Measurements from ENCODE around the gene TNFRSF18. TPM values are rescaled to one million over a fixed set of nuclear protein-coding genes. Genes with fewer than 3 reads are reported as not detected.

Gene TNFRSF18
- polyA plus RNA-seq, 2 of the 4 experiments (the other 2 are of a cell fraction), result not detected

- Histone ChIP-seq H3K4me2 (no peak overlapping the region), H3K9me3 (no peaks in the 10 kb centered on the region), H3K4me1 (peaks cover 4% of the 10 kb centered on the region; the same call in 1 of the 3 replicates), H3K4me3 (no peak overlapping the region), H3K27ac (no peak overlapping the region)
- no peak for TF ChIP-seq ZFP36 (IDR thresholded peaks at IDR 0.05; ENCODE audit: borderline replicate concordance, partially characterized antibody)
- TF ChIP-seq POLR2AphosphoS2 (conservative IDR thresholded peaks at IDR 0.05; ENCODE audit: low read length), result no peak
- no peak for TF ChIP-seq HOXA7 (CRISPR knock-in tag; IDR thresholded peaks at IDR 0.05)
- no peak for TF ChIP-seq REST (IDR thresholded peaks at IDR 0.05)
- WGBS (ENCODE audit: missing lambda C conversion rate), result 94% methylated on average over 20 of the region's 34 CpGs
- FAIRE-seq (no peak), ATAC-seq (no peak), DNase-seq (ENCODE audit: low read depth in 1 of 2, low spot score in 1 of 2) (no peak)
- POLR2A ChIA-PET, result no interaction called here
- CTCF ChIA-PET, result interaction anchor here (1.0 to 4.2 kb wide), 4 partner anchors 25 to 107 kb away, joined by 3 to 31 read pairs (median 3); no protein-coding TSS in a partner anchor
Measured at GRCh38 chr1:1225238-1225845, 18.9 kb upstream of the TNFRSF18 start.

- WGBS (ENCODE audit: missing lambda C conversion rate), result 91% methylated on average over 8 of the region's 21 CpGs
- POLR2A ChIA-PET, result no interaction called here
- FAIRE-seq (no peak), DNase-seq (ENCODE audit: low read depth in 1 of 2, low spot score in 1 of 2) (no peak), ATAC-seq (no peak)
- TF ChIP-seq BCL3 (IDR thresholded peaks at IDR 0.05) (no peak), MAX (IDR thresholded peaks at IDR 0.05) (no peak), POLR2A (IDR thresholded peaks at IDR 0.05; ENCODE audit: low read length) (no peak), JUN (IDR thresholded peaks at IDR 0.05) (no peak), POLR2AphosphoS2 (conservative IDR thresholded peaks at IDR 0.05; ENCODE audit: low read length) (no peak), JUNB (IDR thresholded peaks at IDR 0.05) (no peak), PBX3 (IDR thresholded peaks at IDR 0.05) (no peak), FOSL2 (IDR thresholded peaks at IDR 0.05) (no peak), FOSL2 (CRISPR knock-in tag; IDR thresholded peaks at IDR 0.05) (no peak), MAZ (IDR thresholded peaks at IDR 0.05; ENCODE audit: borderline replicate concordance, low read depth, low read length) (no peak), ELK1 (IDR thresholded peaks at IDR 0.05; ENCODE audit: low read depth, low read length) (no peak)
- H3K4me3 ChIP-seq, result no peak overlapping the region
- H3K9me3 ChIP-seq, result no peaks in the 10 kb centered on the region
- no peak overlapping the region for H3K4me2 ChIP-seq
- CTCF ChIA-PET, result interaction anchor here (1.7 to 4.2 kb wide), 2 partner anchors 101 to 102 kb away, joined by 4 to 31 read pairs; no protein-coding TSS in a partner anchor
- H3K27ac ChIP-seq, result no peak overlapping the region
- no peaks in the 10 kb centered on the region for H3K4me1 ChIP-seq
Measured at GRCh38 chr1:1223891-1224290, 17.5 kb upstream of the TNFRSF18 start.

GRCh38 chr1:1223321-1223720 is 16.9 kb upstream of the TNFRSF18 start:
- CTCF ChIA-PET, result interaction anchor here (0.9 to 1.7 kb wide), 2 partner anchors 101 to 102 kb away, joined by 4 read pairs; no protein-coding TSS in a partner anchor
- H3K4me3 ChIP-seq, result no peak overlapping the region
- DNase-seq (ENCODE audit: low read depth in 1 of 2, low spot score in 1 of 2), result no peak
- no peaks in the 10 kb centered on the region for H3K9me3 ChIP-seq
- no peak overlapping the region for H3K27ac ChIP-seq
- no peak overlapping the region for H3K4me2 ChIP-seq
- FAIRE-seq, result no peak
- ATAC-seq, result no peak
- POLR2A ChIA-PET, result no interaction called here
- WGBS (ENCODE audit: missing lambda C conversion rate), result 97% methylated on average over 6 of the region's 15 CpGs
- no peaks in the 10 kb centered on the region for H3K4me1 ChIP-seq
- TF ChIP-seq FOSB (CRISPR knock-in tag; IDR thresholded peaks at IDR 0.05) (no peak), RFX5 (IDR thresholded peaks at IDR 0.05) (no peak), GATA3 (IDR thresholded peaks at IDR 0.05; ENCODE audit: borderline replicate concordance) (no peak), BCL3 (IDR thresholded peaks at IDR 0.05) (no peak), JUNB (IDR thresholded peaks at IDR 0.05) (no peak), MAFK (IDR thresholded peaks at IDR 0.05; ENCODE audit: partially characterized antibody) (no peak), HDAC2 (IDR thresholded peaks at IDR 0.05) (no peak), HES2 (IDR thresholded peaks at IDR 0.05) (no peak), CBX8 (IDR thresholded peaks at IDR 0.05) (no peak), ATOH8 (CRISPR knock-in tag; IDR thresholded peaks at IDR 0.05; ENCODE audit: low read depth) (no peak), CBX2 (IDR thresholded peaks at IDR 0.05; ENCODE audit: borderline replicate concordance, low read depth) (no peak), RNF2 (IDR thresholded peaks at IDR 0.05; ENCODE audit: borderline replicate concordance, low read depth) (no peak)
